ENCODE results near the gene CTNNA2.

Gene CTNNA2

DNA sequence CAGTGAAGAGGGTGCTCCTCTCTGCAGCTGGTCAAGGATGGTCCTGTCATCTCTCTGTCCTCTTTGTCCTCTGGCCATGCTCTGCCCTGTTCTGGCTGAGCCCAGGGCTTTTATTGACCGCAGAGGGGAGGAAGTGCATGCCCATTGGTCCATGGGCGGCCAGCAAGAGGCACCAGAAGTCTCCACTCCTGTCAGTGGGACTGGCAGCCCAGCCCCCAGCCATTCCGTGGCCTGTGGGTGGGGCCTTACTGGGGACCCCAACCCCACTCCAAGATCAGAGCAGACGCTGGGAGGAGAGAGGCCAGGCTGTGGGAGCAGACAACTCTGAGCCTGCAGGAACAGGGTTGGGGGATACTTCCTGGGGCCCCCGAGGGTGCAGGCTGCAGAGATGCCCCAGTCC, 156.9 kb downstream of the CTNNA2 start:
- TF ChIP-seq, protein P1, sequence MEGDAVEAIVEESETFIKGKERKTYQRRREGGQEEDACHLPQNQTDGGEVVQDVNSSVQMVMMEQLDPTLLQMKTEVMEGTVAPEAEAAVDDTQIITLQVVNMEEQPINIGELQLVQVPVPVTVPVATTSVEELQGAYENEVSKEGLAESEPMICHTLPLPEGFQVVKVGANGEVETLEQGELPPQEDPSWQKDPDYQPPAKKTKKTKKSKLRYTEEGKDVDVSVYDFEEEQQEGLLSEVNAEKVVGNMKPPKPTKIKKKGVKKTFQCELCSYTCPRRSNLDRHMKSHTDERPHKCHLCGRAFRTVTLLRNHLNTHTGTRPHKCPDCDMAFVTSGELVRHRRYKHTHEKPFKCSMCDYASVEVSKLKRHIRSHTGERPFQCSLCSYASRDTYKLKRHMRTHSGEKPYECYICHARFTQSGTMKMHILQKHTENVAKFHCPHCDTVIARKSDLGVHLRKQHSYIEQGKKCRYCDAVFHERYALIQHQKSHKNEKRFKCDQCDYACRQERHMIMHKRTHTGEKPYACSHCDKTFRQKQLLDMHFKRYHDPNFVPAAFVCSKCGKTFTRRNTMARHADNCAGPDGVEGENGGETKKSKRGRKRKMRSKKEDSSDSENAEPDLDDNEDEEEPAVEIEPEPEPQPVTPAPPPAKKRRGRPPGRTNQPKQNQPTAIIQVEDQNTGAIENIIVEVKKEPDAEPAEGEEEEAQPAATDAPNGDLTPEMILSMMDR (IDR thresholded peaks at IDR 0.05) = no peak
- Histone ChIP-seq H3K4me2 (ENCODE audit: low read length) (no peak overlapping the region), H2AFZ (no peak overlapping the region), H3K27ac (no peak overlapping the region), H3K4me3 (ENCODE audit: low read depth, low read length) (no peak overlapping the region), H3K9ac (no peak overlapping the region), H3K4me1 (no peaks in the 10 kb centered on the region), H3K9me3 (ENCODE audit: control insufficient read depth, low read length) (no peaks in the 10 kb centered on the region), H3K27me3 (ENCODE audit: control insufficient read depth, insufficient read depth, low read length) (no peaks in the 10 kb centered on the region), H3K79me2 (no peaks in the 10 kb centered on the region), H3K36me3 (ENCODE audit: control insufficient read depth, insufficient read depth, low read length) (no peaks in the 10 kb centered on the region)

DNA sequence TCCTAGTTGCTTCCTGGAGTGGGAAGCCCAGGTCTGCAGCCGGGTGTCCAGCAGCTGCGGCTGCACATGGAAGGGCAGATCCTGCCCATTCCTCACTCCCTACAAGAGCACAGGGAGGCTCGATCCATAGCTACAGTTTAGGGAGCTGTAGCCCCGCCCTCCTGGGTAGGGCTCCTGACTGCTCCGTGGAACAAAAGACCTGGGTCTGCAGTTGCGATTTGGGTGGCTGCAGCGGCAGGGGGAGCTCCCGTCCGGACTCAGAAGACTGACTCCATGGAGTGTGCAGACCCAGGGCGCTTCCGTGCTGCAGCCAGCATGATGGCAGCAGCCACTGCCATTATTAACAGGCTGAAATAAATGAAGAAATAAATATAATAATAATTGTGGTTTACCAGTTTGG, 157.3 kb downstream of the CTNNA2 start:
- TF ChIP-seq, protein P1 (IDR thresholded peaks at IDR 0.05) = no peak
- Histone ChIP-seq H3K79me2 (no peaks in the 10 kb centered on the region), H3K9me3 (ENCODE audit: control insufficient read depth, low read length) (no peaks in the 10 kb centered on the region), H3K36me3 (ENCODE audit: control insufficient read depth, insufficient read depth, low read length) (no peaks in the 10 kb centered on the region), H3K4me1 (no peaks in the 10 kb centered on the region), H3K4me3 (ENCODE audit: low read depth, low read length) (no peak overlapping the region), H2AFZ (no peak overlapping the region), H3K27me3 (ENCODE audit: control insufficient read depth, insufficient read depth, low read length) (no peaks in the 10 kb centered on the region), H3K4me2 (ENCODE audit: low read length) (no peak overlapping the region), H3K9ac (no peak overlapping the region), H3K27ac (no peak overlapping the region)

DNA sequence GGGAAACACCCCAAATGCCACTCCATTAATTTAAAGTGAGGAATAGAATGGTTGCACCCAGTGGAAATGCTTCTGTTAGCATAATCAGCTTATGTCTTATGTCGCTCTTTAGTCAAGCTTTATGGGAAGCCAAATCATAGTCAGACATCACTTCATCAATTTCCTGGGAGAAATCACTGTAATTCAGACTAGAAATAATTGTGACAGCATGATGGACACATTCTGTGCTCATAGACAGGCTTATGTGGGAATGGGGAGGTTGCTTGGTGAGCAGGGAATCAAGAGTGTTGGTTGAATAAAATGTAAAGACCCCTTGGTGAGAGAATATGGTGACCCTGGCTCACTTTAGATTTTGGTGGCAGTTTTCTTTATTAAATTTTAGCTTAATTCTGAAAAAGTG, 174.0 kb downstream of the CTNNA2 start:
- H3K4me1 ChIP-seq = no peaks in the 10 kb centered on the region
- no peak overlapping the region for H3K9ac ChIP-seq
- no peak overlapping the region for H2AFZ ChIP-seq
- no peak overlapping the region for H3K4me2 ChIP-seq (ENCODE audit: low read length)
- H3K27me3 ChIP-seq (ENCODE audit: control insufficient read depth, insufficient read depth, low read length) = no peaks in the 10 kb centered on the region
- H3K79me2 ChIP-seq = no peaks in the 10 kb centered on the region
- no peaks in the 10 kb centered on the region for H3K36me3 ChIP-seq (ENCODE audit: control insufficient read depth, insufficient read depth, low read length)
- TF ChIP-seq, protein P1 (IDR thresholded peaks at IDR 0.05) = no peak
- H3K27ac ChIP-seq = no peak overlapping the region
- H3K9me3 ChIP-seq (ENCODE audit: control insufficient read depth, low read length) = no peaks in the 10 kb centered on the region
- no peak overlapping the region for H3K4me3 ChIP-seq (ENCODE audit: low read depth, low read length)

DNA sequence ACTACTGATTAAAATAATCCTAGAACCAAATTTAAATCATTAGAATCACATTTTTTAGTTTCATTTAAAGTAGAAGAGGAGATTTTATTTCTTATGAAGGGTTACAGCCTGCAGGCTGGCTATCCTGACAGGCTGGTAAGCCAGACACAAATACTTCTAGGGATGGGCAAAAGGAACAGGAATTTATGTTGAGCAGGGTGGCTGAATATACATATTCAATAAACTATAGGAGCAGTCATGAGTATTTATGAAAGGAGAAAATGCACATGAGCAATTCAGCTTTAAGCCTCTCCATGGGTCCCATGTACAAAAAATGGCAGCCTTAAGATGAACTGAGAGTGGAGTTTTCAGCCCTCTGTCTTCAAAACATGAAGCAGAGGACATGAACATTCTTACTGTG, 182.4 kb downstream of the CTNNA2 start:
- Histone ChIP-seq H3K9ac (no peak overlapping the region), H2AFZ (no peak overlapping the region), H3K27me3 (ENCODE audit: control insufficient read depth, insufficient read depth, low read length) (no peaks in the 10 kb centered on the region), H3K9me3 (ENCODE audit: control insufficient read depth, low read length) (no peaks in the 10 kb centered on the region), H3K4me1 (no peaks in the 10 kb centered on the region), H3K36me3 (ENCODE audit: control insufficient read depth, insufficient read depth, low read length) (no peaks in the 10 kb centered on the region), H3K27ac (no peak overlapping the region), H3K4me3 (ENCODE audit: low read depth, low read length) (no peak overlapping the region), H3K79me2 (no peaks in the 10 kb centered on the region), H3K4me2 (ENCODE audit: low read length) (no peak overlapping the region)
- TF ChIP-seq, protein P1 (IDR thresholded peaks at IDR 0.05) = no peak

DNA sequence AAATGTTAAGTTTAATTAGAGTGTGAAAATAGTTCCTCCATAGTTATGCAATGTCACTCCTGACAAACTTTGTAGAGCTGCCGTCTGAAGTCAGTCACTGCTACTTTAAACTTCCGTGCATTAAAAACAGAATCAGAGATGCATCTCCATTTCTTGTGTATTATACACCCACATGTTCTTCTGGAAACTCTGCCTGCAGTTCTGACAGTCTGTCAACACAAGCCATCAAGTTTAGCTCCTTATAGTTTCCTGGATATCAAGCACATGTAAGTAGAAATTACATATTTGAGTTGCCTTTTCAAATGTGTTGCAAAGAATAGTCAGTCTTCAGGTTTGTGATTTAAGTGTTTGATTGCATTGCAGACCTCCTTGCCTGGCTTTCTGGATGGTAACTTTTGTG, 184.3 kb downstream of the CTNNA2 start:
- TF ChIP-seq, protein P1 (IDR thresholded peaks at IDR 0.05) = no peak
- Histone ChIP-seq H3K4me1 (no peaks in the 10 kb centered on the region), H3K4me3 (ENCODE audit: low read depth, low read length) (no peak overlapping the region), H3K79me2 (no peaks in the 10 kb centered on the region), H3K36me3 (ENCODE audit: control insufficient read depth, insufficient read depth, low read length) (no peaks in the 10 kb centered on the region), H3K9ac (no peak overlapping the region), H3K27me3 (ENCODE audit: control insufficient read depth, insufficient read depth, low read length) (no peaks in the 10 kb centered on the region), H3K27ac (no peak overlapping the region), H3K9me3 (ENCODE audit: control insufficient read depth, low read length) (no peaks in the 10 kb centered on the region), H3K4me2 (ENCODE audit: low read length) (no peak overlapping the region), H2AFZ (no peak overlapping the region)

All from parathyroid adenoma (tissue), 2 donors.